Lower leg skin (tissue), 4 donors: ENCODE data around the gene CARS1. TPM values are rescaled to one million over a fixed set of nuclear protein-coding genes. Genes with fewer than 3 reads are reported as not detected.

ENCODE experiments used
- DNase-seq, 2 donors: peaks; one replicate each; pipeline ENCODE4 v3.0.0-alpha.2; 2019; ENCODE audit warnings: low spot score in 2 of 2
- H3K4me3 ChIP-seq: fragments of 200-600 bp; sonication (generic); 2 replicates; pipeline ENCODE4 v1.5.1; 2017; ENCODE audit warnings: mild to moderate bottlenecking, low read depth; ENCODE audit not compliant: poor library complexity, severe bottlenecking
- POLR2A ChIP-seq, 2 donors: fragments of 450-650 bp; IDR thresholded peaks; one replicate each; pipeline ENCODE4 v1.6.1; 2016 to 2017; ENCODE audit warnings: antibody characterized with exemption in 2 of 2, mild to moderate bottlenecking in 1 of 2, moderate library complexity in 1 of 2
- WGBS, 2 donors: methylation state at CpG; one replicate each; pipeline ENCODE4 v1.1.5; 2018; 5-methylcytosine and 5-hydroxymethylcytosine counted together
- intact Hi-C: fragments of 100-400 bp; cut with DNase I; formaldehyde crosslinking; loops from one replicate; pipeline ENCODE4 v1.15.0; 2023; ENCODE audit warnings: low total_unique reads
- total RNA-seq, 4 donors: library from RNA; depleted of rRNA; stranded (reverse); fragments of >200 nt; gene quantifications; one replicate each; pipeline ENCODE4 v1.1.0, GENCODE V29; 2016
- TF ChIP-seq, protein P1 (sequence below), 3 donors: fragments of 450-650 bp; IDR thresholded peaks; one replicate each; pipeline ENCODE4 v1.5.1; 2016; ENCODE audit warnings: antibody characterized with exemption in 3 of 3, mild to moderate bottlenecking in 3 of 3, moderate library complexity in 2 of 3

CARS1 gene
- total RNA-seq, 4 donors from 2014 or later, result 56.7 to 63.0 (median 60.7) TPM

DNA sequence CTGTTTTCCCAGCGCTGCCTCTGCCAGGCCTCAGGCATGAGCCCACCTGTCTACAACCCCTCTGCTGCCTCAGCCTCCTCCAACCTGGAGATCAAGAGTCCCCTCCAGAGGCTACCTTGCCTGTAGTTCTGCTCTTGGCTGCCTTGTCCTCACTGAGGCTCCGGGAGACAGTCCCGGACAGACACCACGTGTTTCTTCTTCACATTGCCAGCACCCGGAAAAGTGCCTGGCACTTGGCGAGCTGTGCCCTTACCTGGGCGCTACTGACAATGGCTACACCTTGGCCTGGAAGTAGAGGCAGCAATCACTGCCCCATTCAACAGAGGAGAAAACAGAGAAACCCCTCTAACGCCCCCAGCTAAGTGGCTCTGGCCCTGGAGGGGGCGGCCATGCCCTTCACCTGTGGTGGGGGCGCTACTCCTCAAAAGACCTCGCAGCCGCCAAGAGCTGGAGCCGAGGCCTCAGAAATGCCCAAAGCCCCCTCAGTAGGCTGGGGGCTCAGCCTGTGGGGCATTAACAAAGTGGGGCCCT is 62.1 kb downstream of the CARS1 start:
- DNase-seq, result peak in 1 of 2 donors; percentile 64
- intact Hi-C loops, result no loop called here
- WGBS, 2 donors, result 80 to 82% methylated on average over 13 of the region's 13 CpGs
- no peak overlapping the region for H3K4me3 ChIP-seq
- TF ChIP-seq, protein P1, sequence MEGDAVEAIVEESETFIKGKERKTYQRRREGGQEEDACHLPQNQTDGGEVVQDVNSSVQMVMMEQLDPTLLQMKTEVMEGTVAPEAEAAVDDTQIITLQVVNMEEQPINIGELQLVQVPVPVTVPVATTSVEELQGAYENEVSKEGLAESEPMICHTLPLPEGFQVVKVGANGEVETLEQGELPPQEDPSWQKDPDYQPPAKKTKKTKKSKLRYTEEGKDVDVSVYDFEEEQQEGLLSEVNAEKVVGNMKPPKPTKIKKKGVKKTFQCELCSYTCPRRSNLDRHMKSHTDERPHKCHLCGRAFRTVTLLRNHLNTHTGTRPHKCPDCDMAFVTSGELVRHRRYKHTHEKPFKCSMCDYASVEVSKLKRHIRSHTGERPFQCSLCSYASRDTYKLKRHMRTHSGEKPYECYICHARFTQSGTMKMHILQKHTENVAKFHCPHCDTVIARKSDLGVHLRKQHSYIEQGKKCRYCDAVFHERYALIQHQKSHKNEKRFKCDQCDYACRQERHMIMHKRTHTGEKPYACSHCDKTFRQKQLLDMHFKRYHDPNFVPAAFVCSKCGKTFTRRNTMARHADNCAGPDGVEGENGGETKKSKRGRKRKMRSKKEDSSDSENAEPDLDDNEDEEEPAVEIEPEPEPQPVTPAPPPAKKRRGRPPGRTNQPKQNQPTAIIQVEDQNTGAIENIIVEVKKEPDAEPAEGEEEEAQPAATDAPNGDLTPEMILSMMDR (IDR thresholded peaks at IDR 0.05), result no peak
- no peak for TF ChIP-seq POLR2A (IDR thresholded peaks at IDR 0.05)

DNA sequence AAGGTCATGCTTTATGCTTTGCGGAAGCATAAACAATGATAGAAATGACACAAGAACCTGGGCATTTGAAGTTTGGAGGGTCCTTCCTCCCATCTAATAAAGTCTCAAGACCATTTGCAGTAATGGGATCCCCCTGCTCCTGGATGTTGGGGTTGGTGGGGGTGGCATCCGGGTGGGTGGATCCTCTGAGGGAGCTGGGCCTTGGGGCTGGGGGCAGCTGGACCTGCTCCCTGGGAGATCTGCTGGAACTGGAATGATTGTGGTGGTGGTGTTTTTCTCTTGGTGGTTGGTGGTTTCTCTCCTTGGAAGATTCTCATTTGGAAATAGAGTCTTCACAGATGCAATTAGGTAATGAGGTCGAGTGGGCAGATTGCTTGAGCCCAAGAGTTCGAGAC is 62.9 kb downstream of the CARS1 start:
- peak in 1 of 2 donors; percentile 60 for DNase-seq
- intact Hi-C loops, result no loop called here

DNA sequence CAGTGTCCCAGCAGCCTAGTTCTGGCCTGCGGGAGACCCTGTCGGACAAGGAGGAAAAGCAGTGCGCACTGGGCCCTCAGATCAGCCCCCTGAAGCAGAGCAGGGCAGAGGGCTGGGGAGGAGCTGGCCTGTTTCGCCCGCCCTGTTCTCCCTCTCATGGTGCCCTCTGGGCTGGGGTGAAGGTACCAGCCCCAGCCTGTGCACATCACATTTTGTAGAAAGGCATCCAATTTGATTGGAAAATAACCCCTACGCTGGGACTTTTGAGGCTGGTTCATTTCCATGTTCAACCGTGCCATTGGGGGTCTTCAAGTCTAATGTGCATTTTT is 64.3 kb downstream of the CARS1 start:
- WGBS, 2 donors, result 26 to 31% methylated on average over 7 of the region's 7 CpGs

More for the DNA sequence above, 62.9 kb downstream of the CARS1 start:
- TF ChIP-seq, protein P1 (IDR thresholded peaks at IDR 0.05), result no peak
- TF ChIP-seq POLR2A (IDR thresholded peaks at IDR 0.05), result no peak
- no peak overlapping the region for H3K4me3 ChIP-seq
- WGBS, 2 donors, result 87 to 89% methylated on average over 4 of the region's 4 CpGs

DNA sequence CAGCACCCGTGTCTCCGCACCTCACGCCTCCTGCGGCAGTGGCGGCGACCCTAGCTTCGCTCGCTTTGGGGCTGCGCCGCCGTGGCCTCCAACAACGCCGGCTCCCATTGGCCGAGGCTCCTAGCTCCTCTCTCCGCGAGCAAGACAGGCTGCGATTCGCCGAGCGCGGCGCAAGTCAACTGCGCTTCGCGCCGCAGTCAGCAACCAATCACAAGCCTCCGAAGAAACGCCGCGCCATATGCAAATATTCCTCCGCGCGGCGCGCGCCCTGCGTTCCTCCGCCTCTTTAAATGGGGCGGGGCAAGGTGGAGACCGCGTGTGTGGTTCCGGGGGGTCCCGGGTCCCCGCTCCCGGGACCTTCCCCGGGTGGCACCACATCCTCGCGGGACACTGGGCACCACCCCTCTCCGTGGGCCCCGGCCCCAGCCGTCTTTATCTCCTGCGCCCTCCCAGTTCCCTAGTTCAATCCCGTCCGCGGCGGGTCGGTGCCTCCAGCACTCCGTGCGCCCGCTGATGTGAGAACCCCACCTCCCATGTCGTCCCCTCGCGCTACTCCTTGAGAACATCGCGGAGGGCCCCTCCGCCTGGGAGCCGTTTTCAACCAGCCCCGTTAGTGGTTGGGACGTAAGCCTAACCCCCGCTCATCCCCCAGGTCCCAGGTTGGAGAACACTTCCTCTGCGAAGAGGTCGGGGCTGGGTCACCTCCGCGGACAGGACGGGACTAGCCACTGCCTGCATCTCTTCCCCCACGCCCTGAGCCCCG is 64.8 kb downstream of the CARS1 start, which contains the start of gene NAP1L4:
NAP1L4 (minus strand) TSS at position 96 of the 763 bp plus-strand sequence. CDS start 13,109 bp downstream, outside the sequence.
- TF ChIP-seq, protein P1 (IDR thresholded peaks at IDR 0.05), result no peak
- no peak for TF ChIP-seq POLR2A (IDR thresholded peaks at IDR 0.05)
- intact Hi-C loops, result no loop called here
- H3K4me3 ChIP-seq, result peak within 1 kb of the TSS; percentile 66
- 0% methylated on average over 29 to 66 of the region's 77 CpGs for WGBS, 2 donors
- peak; percentile 95 to 99 for DNase-seq

More for the DNA sequence above, 64.3 kb downstream of the CARS1 start:
- TF ChIP-seq, protein P1 (IDR thresholded peaks at IDR 0.05), result no peak
- TF ChIP-seq POLR2A (IDR thresholded peaks at IDR 0.05), result no peak
- intact Hi-C loops, result no loop called here
- peak overlapping the region; percentile 44 for H3K4me3 ChIP-seq
- DNase-seq, result no peak

DNA sequence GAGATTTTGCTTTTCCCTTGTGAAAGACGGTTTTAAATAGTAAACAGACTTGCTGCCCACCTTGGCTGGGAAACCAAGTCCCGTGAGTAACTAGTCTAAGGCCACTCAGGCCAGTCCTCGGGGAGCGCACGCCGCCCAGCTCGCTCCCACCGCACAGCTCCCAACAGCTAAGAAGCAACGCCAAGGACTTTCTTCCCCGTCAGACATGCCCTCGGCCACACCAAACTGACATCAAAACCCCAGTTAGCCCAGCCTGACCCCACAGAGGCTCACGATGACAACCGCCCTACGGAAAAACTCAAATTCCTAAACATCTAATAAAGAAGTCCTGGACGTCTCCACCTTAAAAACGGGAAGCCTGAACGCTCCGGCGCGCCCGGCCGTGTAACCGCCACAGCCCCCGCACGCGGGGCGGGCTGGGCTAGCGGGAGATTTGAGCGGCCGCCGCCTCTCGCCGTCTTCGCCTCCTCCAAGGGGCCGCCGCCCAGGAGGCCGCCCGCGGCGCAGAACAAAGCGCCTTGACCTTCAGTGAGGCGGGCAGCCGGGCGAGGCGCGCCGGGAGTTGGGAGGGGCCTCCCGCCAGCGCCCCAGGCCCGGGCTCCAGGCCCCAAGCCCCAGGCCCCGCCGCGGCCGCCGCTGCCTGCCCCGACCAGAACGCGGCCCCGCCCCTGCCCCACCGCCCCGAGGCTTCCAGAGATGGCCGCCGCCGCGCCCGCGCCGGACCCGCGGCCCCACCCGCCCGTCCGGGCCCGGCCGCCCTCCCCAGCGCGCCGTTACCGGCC is 65.6 kb downstream of the CARS1 start:
- peak in 1 of 2 donors; percentile 91 for DNase-seq
- intact Hi-C loops, result no loop called here
- WGBS, 2 donors, result 1% methylated on average over 29 to 44 of the region's 79 CpGs
- H3K4me3 ChIP-seq, result peak overlapping the region; percentile 66
- TF ChIP-seq, protein P1 (IDR thresholded peaks at IDR 0.05), result no peak
- no peak for TF ChIP-seq POLR2A (IDR thresholded peaks at IDR 0.05)
